GM18502 (cell line): ENCODE measurements around the gene THAP7.
A peak's percentile ranks its signal among the peaks of the same experiment; 100 is the strongest.

Source experiments
- ATAC-seq: cut with Tn5 transposase; IDR thresholded peaks from one replicate; pipeline ENCODE4 v1.9.1; 2021; ENCODE audit warnings: mild to moderate bottlenecking; ENCODE audit not compliant: unreplicated experiment, poor library complexity

Gene THAP7

DNA sequence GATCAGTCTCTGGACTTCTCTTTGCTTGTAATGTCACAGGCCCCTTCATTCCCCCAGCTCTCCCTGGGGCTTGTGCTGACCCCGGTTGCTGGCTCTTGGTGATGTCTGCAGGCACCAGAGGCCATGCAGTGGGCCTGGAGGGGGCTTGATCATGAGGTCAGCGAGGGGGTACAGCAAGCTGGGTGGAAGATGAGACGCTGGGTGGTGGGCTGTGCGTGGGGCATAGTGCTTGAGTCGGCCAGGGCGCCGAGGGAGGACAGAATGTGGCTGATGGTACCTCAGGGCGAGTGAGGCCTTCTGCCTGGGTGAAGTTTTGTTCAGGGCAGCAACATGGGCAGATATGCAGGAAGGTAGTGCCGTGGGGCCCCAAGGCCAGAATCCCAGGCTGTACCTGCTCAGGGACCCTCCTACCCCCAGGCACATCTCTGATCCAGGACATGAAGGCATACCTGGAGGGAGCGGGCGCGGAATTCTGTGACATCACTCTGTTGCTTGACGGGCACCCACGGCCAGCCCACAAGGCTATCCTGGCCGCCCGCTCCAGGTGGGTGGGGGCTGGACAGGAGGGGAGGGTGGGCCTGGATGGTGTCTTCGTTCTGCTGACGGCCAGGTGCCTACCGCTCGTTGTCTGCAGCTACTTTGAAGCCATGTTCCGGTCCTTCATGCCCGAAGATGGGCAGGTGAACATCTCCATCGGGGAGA is 6.4 kb downstream of the THAP7 start:
- no peak for ATAC-seq

DNA sequence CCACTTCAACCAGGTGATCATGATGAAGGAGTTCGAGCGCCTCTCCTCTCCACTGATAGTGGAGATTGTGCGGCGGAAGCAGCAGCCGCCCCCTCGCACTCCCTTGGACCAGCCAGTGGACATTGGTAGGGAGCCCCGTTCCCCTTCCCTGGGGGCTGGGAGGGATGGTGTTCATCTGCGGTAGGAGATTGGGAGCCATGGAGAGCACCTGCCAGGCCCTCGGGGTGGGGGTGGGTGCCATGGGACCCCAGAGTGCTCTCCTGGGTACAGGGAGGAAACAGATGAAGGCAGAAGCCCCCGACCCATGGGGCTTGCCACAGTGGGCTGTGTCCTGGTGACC is 7.0 kb downstream of the THAP7 start:
- no peak for ATAC-seq

DNA sequence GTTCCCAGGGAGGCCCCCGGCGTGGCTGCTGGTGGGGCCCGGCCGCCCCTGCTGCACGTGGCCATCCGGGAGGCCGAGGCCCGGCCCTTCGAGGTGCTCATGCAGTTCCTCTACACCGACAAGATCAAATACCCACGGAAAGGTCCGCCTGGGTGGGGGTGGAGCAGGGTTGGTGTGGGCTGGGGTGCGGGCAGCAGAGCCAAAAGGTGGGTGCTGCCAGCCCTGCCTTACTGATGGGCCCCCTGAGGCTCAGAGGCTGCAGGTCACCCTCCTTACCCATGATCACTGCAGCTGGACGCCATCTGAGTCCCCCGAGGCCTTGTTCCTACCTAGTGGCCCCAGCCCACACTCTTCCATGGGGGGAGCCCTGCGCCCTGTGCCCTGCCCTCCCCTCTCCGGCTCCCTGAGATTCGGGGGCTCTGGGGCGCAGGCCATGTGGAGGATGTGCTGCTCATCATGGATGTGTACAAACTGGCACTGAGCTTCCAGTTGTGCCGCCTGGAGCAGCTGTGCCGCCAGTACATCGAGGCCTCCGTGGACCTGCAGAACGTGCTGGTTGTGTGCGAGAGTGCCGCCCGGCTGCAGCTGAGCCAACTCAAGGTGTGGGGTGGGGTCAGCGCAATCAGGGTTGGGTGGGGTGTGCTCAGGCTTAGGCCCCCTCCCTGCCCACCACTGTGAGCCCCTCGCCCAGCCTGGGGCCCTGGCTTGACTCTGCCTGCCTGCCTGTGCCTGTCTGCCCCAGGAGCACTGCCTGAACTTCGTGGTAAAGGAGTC is 7.6 kb downstream of the THAP7 start:
- ATAC-seq, result no peak

DNA sequence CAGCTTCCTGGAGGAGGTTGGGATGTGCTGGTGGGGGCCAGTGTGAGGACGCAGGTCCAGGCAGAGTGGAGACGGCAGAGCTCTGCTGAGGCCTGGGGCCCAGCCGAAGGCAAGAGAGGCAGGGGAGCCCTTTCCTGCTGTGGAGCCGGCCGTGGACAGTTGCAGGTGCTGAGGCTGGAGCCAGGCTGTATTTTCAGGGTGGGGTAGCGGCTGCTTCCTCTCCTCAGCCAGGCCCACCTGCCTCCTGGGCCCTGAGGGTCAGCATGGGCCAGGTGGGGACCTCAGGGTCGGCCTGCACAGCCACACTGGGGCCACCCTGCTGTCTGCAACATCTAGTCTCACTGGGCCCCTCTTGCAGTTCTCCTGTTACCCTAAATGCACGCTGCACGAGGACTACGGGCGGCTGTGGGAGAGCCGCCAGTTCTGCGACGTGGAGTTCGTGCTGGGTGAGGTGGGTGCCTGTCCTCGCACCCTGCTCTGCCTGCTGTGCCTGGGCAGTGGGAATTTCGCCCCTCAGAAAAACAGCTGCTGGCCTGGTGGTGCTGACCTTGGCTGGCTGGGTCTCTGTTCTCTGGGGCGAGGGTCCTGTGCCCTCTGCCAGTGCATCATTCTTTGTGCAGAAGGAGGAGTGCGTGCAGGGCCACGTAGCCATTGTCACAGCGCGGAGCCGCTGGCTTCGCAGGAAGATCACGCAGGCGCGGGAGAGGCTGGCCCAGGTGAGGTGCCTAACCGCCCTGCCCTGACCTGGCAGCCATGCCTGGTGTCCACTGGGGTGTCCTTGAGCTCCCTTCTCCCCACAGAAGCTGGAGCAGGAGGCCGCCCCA is 8.4 kb downstream of the THAP7 start:
- ATAC-seq, result no peak

DNA sequence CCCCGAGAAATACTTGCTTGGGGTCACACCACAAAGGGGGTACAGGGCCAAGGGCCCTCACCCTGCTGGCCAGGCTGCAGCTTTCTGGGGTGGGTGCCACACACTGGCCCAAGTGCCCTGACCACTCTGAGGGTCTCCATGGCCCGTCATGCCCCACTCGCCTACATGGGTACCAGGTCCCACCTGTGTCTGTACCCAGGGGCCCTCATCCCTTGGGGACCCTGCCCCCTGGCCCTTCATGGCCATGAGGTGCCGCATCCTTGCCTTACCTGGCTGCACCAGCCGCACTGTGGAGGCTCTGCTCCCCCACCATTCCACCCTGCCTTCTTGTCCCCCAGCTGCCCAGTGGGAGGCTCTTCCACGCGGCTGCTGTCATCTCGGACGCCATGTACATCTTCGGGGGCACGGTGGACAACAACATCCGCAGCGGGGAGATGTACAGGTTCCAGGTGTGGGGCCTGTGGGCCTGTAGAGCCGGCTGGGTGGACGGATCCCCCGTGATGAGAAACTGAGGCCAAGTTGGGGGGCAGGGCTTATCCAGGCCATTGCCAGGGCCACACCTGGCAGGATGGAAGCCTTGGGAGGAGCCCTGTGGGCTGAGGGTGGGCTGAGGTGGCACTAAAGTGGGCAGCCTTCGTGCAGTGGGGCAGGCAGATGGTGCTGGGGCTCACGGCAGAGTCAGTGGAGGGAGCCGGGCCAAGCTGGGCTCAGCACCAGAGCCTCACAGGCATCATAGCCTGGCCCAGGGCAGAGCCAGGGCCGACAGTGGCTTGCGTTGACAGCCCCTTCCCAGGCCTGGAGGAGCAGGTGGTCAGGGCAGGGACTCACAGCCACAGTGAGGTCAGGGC is 9.2 kb downstream of the THAP7 start:
- ATAC-seq, result no peak

DNA sequence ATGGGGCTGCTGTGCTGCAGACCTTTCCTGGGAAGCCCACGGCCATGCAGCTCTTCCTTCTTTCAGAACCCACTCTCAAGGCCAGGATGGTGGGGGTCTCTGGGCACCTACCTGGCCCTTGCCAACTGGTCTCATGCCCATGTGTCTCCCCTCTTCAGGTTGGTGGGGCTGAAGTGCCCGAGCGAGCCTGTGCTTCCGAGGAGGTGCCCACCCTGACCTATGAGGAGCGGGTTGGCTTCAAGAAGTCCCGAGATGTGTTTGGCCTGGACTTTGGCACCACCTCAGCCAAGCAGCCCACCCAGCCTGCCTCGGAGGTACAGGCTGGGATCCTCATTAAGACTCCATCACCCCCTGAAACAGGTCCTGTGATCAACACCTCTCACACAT is 9.9 kb downstream of the THAP7 start:
- ATAC-seq, result no peak

DNA sequence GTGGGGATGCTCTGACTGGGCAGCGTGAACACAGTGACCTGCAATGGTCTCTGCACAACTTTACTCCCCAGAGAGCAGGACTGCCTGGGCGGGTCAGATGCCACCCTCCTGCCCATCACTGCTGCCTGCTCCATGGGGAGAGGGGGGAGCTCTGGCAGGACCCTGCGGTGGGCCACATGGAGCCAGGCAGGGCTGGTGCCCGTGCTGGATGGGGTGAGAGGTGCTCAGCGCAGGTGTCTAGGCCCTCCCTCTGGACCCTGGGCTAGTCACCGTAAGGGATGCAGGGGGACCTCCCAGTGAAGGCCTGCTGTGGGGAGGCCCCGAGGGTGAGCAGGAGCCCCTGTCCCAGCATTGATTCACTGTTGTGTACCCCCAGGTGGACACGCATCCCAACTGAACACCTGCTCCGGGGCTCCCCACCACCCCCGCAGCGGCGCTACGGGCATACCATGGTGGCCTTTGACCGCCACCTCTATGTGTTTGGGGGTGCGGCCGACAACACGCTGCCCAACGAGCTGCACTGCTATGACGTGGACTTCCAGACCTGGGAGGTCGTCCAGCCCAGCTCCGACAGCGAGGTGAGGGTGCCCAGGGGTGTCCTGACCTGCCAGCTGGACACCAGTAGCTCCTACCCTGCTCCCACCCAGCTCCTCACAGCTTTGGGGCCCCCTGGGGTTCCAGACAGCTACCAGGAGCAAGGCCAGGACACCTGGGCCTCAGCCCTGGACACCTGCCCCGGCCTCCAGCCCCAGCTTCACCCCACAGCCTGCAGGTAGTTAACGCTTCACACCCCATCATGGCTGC is 10.5 kb downstream of the THAP7 start:
- ATAC-seq, result no peak

DNA sequence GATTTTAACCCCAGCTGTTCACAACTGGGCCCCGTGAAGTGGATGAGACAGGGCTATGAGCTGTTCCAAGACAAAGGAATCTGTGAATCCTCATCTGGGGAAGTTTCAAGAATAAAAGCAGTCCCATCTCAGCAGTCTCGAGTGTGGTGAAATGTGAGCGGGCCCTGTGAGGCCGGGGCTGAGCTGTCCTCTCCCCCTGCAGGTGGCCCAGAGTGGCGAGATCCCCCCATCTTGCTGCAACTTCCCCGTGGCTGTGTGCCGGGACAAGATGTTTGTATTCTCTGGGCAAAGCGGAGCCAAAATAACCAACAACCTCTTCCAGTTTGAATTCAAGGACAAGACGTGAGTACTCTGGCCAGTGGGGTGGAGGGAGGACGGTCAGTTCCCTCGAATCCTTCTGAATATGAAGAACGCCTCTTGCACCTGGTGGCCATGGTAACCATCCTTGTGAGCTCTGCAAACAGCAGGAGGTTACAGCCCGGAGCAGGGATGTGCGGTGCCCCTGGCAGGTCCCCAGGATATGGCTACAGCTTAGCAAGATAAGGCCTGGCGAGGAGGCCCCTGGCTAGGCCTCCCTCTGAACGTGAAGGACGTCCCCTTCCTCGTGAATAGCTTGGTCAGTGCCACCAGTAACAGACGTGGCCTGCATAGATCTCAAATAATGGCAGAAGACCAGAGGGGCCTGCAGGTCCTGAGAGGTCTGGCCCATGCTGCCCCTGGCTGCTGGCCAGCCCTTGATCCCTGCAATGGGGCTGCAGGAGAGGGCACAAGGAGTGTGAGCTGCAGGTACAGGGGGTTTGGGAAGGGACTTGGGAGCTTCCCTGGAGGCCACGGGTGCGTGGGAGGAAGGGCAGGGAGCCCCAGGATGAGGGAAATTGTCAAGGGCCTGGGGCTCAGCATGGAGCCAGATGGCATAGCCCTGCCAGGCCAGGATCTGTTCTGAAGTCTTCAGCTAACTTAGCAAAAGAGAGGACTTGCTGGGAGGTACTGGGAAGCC is 11.4 kb downstream of the THAP7 start:
- no peak for ATAC-seq

DNA sequence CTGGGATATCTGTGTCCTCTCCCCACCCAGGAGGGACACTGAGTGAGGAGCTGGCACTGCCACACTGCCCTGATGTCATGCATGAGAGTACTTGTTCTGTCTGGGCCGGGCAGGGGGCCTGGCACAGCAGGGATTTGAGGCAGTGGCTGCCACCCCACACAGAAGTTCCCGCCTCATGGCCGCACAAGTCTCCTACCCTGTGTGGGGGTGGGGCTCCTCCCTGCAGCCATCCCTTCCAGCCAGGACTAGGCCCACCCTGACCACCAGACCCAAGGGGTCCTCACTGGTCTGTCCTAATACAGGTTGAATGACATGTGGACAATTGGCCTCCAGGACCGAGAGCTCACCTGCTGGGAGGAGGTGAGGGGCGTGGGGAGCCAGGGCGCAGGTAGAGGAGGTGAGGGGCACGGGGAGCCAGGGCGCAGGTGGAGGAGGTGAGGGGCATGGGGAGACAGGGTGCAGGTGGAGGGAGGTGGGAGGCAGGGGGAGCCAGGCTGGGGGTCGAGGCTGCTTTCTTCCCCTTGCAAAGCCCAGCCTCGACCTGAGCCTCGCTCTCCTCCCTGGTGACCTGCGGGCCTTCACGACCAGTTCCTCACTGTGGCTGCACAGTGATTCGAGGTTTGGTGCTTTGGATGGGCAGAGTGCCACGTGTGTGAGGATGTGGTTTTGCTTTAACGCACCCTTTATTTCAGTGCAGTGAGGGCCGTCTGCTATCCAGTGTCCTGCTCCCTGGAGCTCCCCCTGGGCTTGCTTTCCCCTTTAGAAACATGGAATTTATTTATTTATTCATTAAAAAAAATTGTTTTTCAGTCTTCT is 12.4 kb downstream of the THAP7 start:
- ATAC-seq, result no peak

DNA sequence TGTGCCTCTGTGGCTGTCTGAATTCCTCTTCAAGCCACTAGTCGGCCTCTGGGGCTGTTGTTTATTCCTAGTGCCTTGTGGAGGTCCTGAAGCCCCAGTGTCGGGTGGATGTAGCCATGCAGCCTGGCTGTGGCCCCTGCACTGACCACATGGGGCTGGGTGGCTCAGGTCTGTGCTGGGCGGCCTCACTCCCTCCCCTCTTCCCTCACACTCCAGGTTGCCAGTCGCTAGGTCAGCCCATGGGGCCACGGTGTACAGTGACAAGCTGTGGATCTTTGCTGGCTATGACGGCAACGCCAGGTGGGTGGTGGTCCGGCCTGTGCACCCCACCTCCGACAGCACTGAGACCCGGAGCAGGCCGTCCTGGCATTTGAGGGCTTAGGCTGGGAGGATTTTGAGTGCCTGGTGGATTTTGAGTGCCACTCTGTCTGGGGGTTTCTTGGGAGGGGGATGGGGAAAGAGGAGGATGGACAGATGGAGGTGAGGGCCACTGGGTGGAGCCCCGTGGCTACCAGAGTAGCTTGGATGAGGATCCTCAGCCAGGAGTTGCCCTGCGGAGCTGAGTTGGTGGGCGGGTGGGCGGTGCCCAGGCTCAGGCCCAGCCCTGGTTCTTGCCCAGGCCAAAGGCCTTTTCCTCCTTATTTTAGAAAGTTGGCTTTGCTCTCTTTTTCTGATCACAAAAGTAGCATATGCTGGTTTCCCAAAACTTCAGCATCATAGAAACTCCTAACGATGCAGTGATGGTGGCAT is 13.2 kb downstream of the THAP7 start:
- no peak for ATAC-seq

DNA sequence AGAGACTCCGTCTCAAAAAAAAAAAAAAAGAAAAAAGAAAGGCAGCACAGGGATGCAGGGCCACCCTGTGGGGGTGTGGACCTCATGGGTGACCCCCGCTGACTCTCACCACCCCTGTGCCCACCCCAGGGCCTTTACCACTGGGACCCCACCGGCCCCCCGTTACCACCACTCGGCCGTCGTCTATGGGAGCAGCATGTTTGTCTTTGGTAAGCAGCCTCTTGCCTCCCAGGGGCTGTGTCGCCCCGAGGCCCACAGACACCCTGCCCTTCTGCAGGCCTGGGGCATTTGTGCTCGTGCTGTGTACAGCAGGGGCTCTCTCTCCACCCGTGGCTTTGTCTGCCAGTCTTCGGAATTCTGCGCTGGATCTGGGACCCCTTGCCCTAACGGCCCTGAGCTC is 14.5 kb downstream of the THAP7 start:
- ATAC-seq, result no peak

DNA sequence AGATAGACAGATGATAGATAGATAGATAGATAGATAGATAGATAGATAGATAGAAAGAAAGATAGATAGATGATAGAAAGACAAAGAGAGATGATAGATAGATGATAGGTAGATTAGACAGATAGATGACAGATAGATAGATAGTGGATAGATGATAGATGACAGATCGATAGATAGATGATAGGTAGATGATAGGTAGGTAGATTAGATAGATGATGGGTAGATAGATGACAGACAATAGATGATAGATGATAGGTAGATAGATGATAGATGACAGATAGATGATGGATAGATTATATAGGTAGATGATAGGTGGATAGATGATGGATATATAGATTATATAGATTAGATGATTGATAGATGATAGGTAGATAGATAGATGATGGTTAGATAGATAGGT is 15.6 kb downstream of the THAP7 start:
- ATAC-seq, result no peak

DNA sequence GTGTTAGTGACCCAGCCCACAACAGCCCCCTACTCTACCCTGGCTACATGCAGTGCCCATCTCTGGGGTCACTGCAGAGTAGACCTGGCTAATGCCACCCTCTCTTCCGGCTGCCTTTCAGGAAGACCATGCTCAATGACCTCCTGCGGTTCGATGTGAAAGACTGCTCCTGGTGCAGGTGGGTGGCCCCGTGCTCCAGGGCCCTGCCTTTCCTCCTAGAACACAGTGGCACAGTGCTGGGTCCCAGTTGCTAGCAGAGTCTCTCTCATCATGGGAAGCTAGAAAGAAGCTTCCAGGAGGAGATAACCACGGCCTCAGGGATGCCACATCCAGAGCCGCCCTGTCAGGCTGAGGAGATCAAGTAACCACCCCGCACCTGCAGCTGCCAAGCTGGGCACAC is 16.2 kb downstream of the THAP7 start:
- ATAC-seq, result no peak

DNA sequence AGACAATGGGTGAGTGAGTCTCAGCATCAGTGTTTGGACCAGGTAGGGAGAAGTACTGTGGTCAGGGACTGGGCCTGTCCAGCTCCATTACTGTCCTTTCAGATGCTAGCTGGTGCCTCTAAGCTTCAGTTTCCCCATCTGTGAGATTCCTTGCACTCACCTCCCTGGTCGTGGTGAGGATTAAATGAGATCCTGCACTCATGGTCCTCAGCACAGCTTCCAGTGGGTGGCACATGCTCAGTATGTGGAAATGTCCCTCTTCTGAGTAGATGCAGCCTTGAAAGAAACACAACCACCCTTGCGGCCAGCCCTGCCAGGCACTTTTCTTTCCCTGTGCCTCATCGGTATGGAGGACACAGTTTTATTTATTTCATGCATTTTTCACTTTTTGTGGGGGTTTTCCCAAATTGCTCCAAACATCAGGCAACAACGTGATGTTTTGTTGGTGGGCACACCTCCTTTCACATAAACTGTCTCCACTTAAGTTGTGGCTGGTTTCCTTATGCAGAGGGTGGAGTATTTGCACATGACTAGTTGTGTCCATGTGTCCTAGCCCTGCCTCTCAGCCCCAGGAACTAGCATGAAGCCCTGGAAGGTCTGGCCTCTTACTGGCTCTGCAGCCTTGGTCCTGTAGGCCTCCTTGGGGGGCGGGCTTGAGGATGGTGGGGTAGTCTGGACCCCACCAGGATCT is 18.7 kb downstream of the THAP7 start:
- ATAC-seq, result no peak

DNA sequence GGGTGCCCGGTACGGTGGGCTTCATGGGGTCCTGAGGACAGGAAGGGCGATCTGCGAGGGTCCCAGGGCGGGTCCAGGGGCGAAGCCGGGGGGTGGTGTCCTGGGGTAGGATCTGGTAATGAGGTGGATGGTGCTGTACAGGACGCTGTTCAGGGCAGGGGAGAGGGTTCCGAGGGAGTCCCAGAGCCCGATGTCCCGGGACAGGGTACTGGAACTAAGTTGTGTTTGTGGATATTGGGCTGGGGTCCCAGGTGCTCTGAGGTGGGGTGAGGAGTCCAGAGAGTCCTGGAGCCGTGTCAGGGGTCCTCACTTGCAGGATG is 19.4 kb downstream of the THAP7 start:
- ATAC-seq, result peak; percentile 25

DNA sequence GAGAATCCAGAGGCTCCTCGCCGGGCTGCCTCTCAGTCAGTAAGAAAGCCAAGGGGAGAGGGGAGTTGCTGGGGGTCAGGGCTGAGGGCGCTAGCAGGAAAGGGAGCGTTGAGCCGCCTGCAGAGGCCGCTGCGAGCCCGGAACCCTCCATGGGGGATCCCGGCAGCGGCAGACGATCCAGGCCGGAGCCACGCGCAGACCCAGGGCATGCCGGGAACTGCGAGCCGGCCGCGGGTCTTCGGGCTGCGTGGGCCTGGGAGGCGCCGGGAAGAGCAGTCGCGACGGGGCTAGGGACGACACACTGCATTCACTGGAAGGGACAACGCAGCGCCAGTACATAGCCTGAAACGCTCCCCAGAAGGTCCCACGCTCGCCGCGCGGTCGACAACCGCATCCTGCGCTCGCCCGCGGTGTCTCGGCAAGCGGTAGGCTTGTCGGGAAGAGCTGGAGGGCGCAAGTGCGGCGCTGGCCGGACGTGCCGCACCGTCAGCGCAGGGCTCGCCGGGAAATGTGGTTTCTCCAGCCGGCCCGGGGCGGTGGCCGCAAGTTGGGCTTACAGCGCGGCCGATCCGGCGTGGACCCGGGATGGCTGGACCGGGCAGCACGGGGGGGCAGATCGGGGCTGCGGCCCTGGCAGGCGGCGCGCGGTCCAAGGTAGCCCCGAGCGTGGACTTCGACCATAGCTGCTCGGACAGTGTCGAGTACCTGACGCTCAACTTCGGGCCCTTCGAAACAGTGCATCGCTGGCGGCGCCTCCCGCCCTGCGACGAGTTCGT is 19.9 kb downstream of the THAP7 start, which contains the start of gene LZTR1:
LZTR1 (plus strand) TSS at position 511 of the 776 bp plus-strand sequence; CDS start at position 586, 75 bp downstream.
- ATAC-seq, result peak; percentile 86
